ENCODE results near the gene RDM1.

Gene RDM1

GRCh38 chr17:35878361-35878760, 52.2 kb downstream of the RDM1 start:
- Histone ChIP-seq H3K4me1 (ENCODE audit: insufficient read depth, low read length) (no peaks in the 10 kb centered on the region), H3K9ac (ENCODE audit: low read depth, low read length) (no peak overlapping the region), H3K4me3 (ENCODE audit: low read length) (no peak overlapping the region), H3K9me3 (ENCODE audit: insufficient read depth, low read depth, low read length) (no peaks in the 10 kb centered on the region), H3K27ac (ENCODE audit: low read depth, low read length) (no peak overlapping the region), H3K36me3 (ENCODE audit: insufficient read depth, low read length) (no peaks in the 10 kb centered on the region), H3K27me3 (ENCODE audit: insufficient read depth, low read length) (no peaks in the 10 kb centered on the region)
- WGBS = 84% methylated on average over 4 of the region's 4 CpGs

GRCh38 chr17:35877345-35878029, 53.1 kb downstream of the RDM1 start:
- no peaks in the 10 kb centered on the region for H3K4me1 ChIP-seq (ENCODE audit: insufficient read depth, low read length)
- H3K9ac ChIP-seq (ENCODE audit: low read depth, low read length) = no peak overlapping the region
- H3K27me3 ChIP-seq (ENCODE audit: insufficient read depth, low read length) = no peaks in the 10 kb centered on the region
- no peaks in the 10 kb centered on the region for H3K36me3 ChIP-seq (ENCODE audit: insufficient read depth, low read length)
- no peak overlapping the region for H3K27ac ChIP-seq (ENCODE audit: low read depth, low read length)
- H3K4me3 ChIP-seq (ENCODE audit: low read length) = no peak overlapping the region
- no peaks in the 10 kb centered on the region for H3K9me3 ChIP-seq (ENCODE audit: insufficient read depth, low read depth, low read length)

GRCh38 chr17:35876534-35876933, 54.0 kb downstream of the RDM1 start:
- no peak overlapping the region for H3K4me3 ChIP-seq (ENCODE audit: low read length)
- no peaks in the 10 kb centered on the region for H3K27me3 ChIP-seq (ENCODE audit: insufficient read depth, low read length)
- no peak overlapping the region for H3K27ac ChIP-seq (ENCODE audit: low read depth, low read length)
- 87% methylated on average over 3 of the region's 3 CpGs for WGBS
- no peak overlapping the region for H3K9ac ChIP-seq (ENCODE audit: low read depth, low read length)
- H3K36me3 ChIP-seq (ENCODE audit: insufficient read depth, low read length) = no peaks in the 10 kb centered on the region
- H3K9me3 ChIP-seq (ENCODE audit: insufficient read depth, low read depth, low read length) = no peaks in the 10 kb centered on the region
- no peaks in the 10 kb centered on the region for H3K4me1 ChIP-seq (ENCODE audit: insufficient read depth, low read length)

GRCh38 chr17:35875800-35876139, 54.8 kb downstream of the RDM1 start:
- WGBS = 92% methylated on average over 1 of the region's 3 CpGs
- no peaks in the 10 kb centered on the region for H3K27me3 ChIP-seq (ENCODE audit: insufficient read depth, low read length)
- H3K9me3 ChIP-seq (ENCODE audit: insufficient read depth, low read depth, low read length) = no peaks in the 10 kb centered on the region
- H3K9ac ChIP-seq (ENCODE audit: low read depth, low read length) = no peak overlapping the region
- H3K4me1 ChIP-seq (ENCODE audit: insufficient read depth, low read length) = peaks cover 3% of the 10 kb centered on the region; the same call in 1 of the 2 replicates
- H3K27ac ChIP-seq (ENCODE audit: low read depth, low read length) = no peak overlapping the region
- H3K4me3 ChIP-seq (ENCODE audit: low read length) = no peak overlapping the region
- H3K36me3 ChIP-seq (ENCODE audit: insufficient read depth, low read length) = no peaks in the 10 kb centered on the region

GRCh38 chr17:35875072-35875799, 55.3 kb downstream of the RDM1 start:
- no peak overlapping the region for H3K9ac ChIP-seq (ENCODE audit: low read depth, low read length)
- no peaks in the 10 kb centered on the region for H3K27me3 ChIP-seq (ENCODE audit: insufficient read depth, low read length)
- no peaks in the 10 kb centered on the region for H3K36me3 ChIP-seq (ENCODE audit: insufficient read depth, low read length)
- H3K27ac ChIP-seq (ENCODE audit: low read depth, low read length) = no peak overlapping the region
- H3K9me3 ChIP-seq (ENCODE audit: insufficient read depth, low read depth, low read length) = no peaks in the 10 kb centered on the region
- H3K4me3 ChIP-seq (ENCODE audit: low read length) = no peak overlapping the region
- H3K4me1 ChIP-seq (ENCODE audit: insufficient read depth, low read length) = peaks cover 3% of the 10 kb centered on the region; the same call in 1 of the 2 replicates
- 82% methylated on average over 4 of the region's 5 CpGs for WGBS

- Histone ChIP-seq H3K4me3 (ENCODE audit: low read length) (no peak overlapping the region), H3K36me3 (ENCODE audit: insufficient read depth, low read length) (no peaks in the 10 kb centered on the region), H3K9ac (ENCODE audit: low read depth, low read length) (no peak overlapping the region), H3K27ac (ENCODE audit: low read depth, low read length) (no peak overlapping the region), H3K9me3 (ENCODE audit: insufficient read depth, low read depth, low read length) (no peaks in the 10 kb centered on the region), H3K27me3 (ENCODE audit: insufficient read depth, low read length) (no peaks in the 10 kb centered on the region), H3K4me1 (ENCODE audit: insufficient read depth, low read length) (peaks cover 3% of the 10 kb centered on the region; the same call in 1 of the 2 replicates)
- 94% methylated on average over 12 of the region's 12 CpGs for WGBS
Observed at GRCh38 chr17:35872196-35872980, 58.2 kb downstream of the RDM1 start.

- no peak overlapping the region for H3K4me3 ChIP-seq (ENCODE audit: low read length)
- H3K9ac ChIP-seq (ENCODE audit: low read depth, low read length) = no peak overlapping the region
- peaks cover 3% of the 10 kb centered on the region; the same call in 1 of the 2 replicates for H3K4me1 ChIP-seq (ENCODE audit: insufficient read depth, low read length)
- no peaks in the 10 kb centered on the region for H3K36me3 ChIP-seq (ENCODE audit: insufficient read depth, low read length)
- H3K27me3 ChIP-seq (ENCODE audit: insufficient read depth, low read length) = no peaks in the 10 kb centered on the region
- 80% methylated on average over 8 of the region's 8 CpGs for WGBS
- H3K9me3 ChIP-seq (ENCODE audit: insufficient read depth, low read depth, low read length) = no peaks in the 10 kb centered on the region
- H3K27ac ChIP-seq (ENCODE audit: low read depth, low read length) = no peak overlapping the region
Observed at GRCh38 chr17:35870906-35871819, 59.4 kb downstream of the RDM1 start.

GRCh38 chr17:35868737-35869136, 61.8 kb downstream of the RDM1 start, which contains the start of gene HEATR9:
TSS of gene HEATR9 (minus strand) at chr17:35868891. CDS start at chr17:35868742, 149 bp downstream.
- H3K9ac ChIP-seq (ENCODE audit: low read depth, low read length) = no peak within 1 kb of the TSS
- peaks cover 3% of the 10 kb centered on the region; the same call in 1 of the 2 replicates for H3K4me1 ChIP-seq (ENCODE audit: insufficient read depth, low read length)
- H3K27ac ChIP-seq (ENCODE audit: low read depth, low read length) = no peak within 1 kb of the TSS
- H3K27me3 ChIP-seq (ENCODE audit: insufficient read depth, low read length) = no peaks in the 10 kb centered on the region
- WGBS = 88% methylated on average over 3 of the region's 3 CpGs
- H3K4me3 ChIP-seq (ENCODE audit: low read length) = no peak within 1 kb of the TSS
- H3K36me3 ChIP-seq (ENCODE audit: insufficient read depth, low read length) = no peaks in the 10 kb centered on the region
- no peaks in the 10 kb centered on the region for H3K9me3 ChIP-seq (ENCODE audit: insufficient read depth, low read depth, low read length)
